Panc1 (cell line): ENCODE data around the gene CXCL11. TPM values are rescaled to one million over a fixed set of nuclear protein-coding genes. Genes with fewer than 3 reads are reported as not detected.

Source experiments
- ATAC-seq: fragments of 200-7000 bp; cut with Tn5 transposase; 2 replicates; pipeline ENCODE4 v1.9.1; 2020; ENCODE audit warnings: mild to moderate bottlenecking, moderate library complexity
- BruUV-seq: library from RNA; stranded (reverse); fragments of 400-500 nt; replicated peaks from 2 replicates; lab custom pipeline; 2021; lab: Mats Ljungman, UMichigan
- CTCF ChIA-PET: fragments of 300-600 bp; sonication (Branson Sonifier 250); formaldehyde crosslinking; loops from one replicate; lab custom pipeline; 2022; ENCODE audit warnings: antibody characterized with exemption; lab: Charles Lee
- POLR2A ChIA-PET: fragments of 300-600 bp; sonication (Branson Sonifier 250); formaldehyde crosslinking; loops from one replicate; lab custom pipeline; 2022; ENCODE audit warnings: antibody characterized with exemption; lab: Charles Lee
- DNase-seq: peaks from one replicate; pipeline ENCODE4 v3.0.0-alpha.2; 2010; ENCODE audit warnings: low read depth, low spot score
- H3K27ac ChIP-seq: 2 replicates; pipeline ENCODE4 v1.5.1; 2011; ENCODE audit warnings: mild to moderate bottlenecking, low read length, inconsistent platforms
- H3K27me3 ChIP-seq: fragments of 200-500 bp; sonication (Bioruptor generic); 2 replicates; pipeline ENCODE4 v1.6.0; 2014; ENCODE audit warnings: low read length, inconsistent platforms; ENCODE audit not compliant: control insufficient read depth, insufficient read depth
- H3K36me3 ChIP-seq: fragments of 200-500 bp; sonication (Bioruptor generic); 2 replicates; pipeline ENCODE4 v1.5.1; 2014; ENCODE audit warnings: inconsistent platforms, mild to moderate bottlenecking, low read length, moderate library complexity; ENCODE audit not compliant: control insufficient read depth, insufficient read depth
- H3K4me1 ChIP-seq: 2 replicates; pipeline ENCODE4 v1.5.1; 2011; ENCODE audit warnings: inconsistent platforms, mild to moderate bottlenecking, low read length, moderate library complexity; ENCODE audit not compliant: control insufficient read depth, insufficient read depth
- H3K4me3 ChIP-seq, 2 experiments: 2 replicates each; pipeline ENCODE4 v1.5.1; 2011 to 2012; ENCODE audit warnings: low read depth in 2 of 2, low read length in 2 of 2, mild to moderate bottlenecking in 2 of 2, inconsistent platforms in 1 of 2, moderate library complexity in 1 of 2
- H3K9me3 ChIP-seq: fragments of 200-500 bp; sonication (Bioruptor generic); 2 replicates; pipeline ENCODE4 v1.5.1; 2014; ENCODE audit warnings: low read depth, mild to moderate bottlenecking, inconsistent platforms, low read length, moderate library complexity; ENCODE audit not compliant: control insufficient read depth, insufficient read depth
- CTCF ChIP-seq: fragments of 450-650 bp; IDR thresholded peaks from 2 replicates; pipeline ENCODE4 v1.5.1; 2017; ENCODE audit warnings: mild to moderate bottlenecking
- POLR2AphosphoS5 ChIP-seq: IDR thresholded peaks from 2 replicates; pipeline ENCODE4 v1.6.1; 2012; ENCODE audit warnings: mild to moderate bottlenecking, low read depth, low read length, moderate library complexity
- SIN3A ChIP-seq: IDR thresholded peaks from 2 replicates; pipeline ENCODE4 v1.6.1; 2012; ENCODE audit warnings: low read depth, mild to moderate bottlenecking, low read length, moderate library complexity, borderline replicate concordance; ENCODE audit not compliant: insufficient read depth
- TCF7L2 ChIP-seq: IDR thresholded peaks from 2 replicates; pipeline ENCODE4 v1.6.1; 2011; ENCODE audit warnings: mild to moderate bottlenecking, low read depth, low read length, inconsistent platforms
- in situ Hi-C: cut with HindIII; loops from 2 replicates; pipeline ENCODE4 v1.10.0; 2016; ENCODE audit warnings: low sequenced_read_pairs, low pct_unique_long_range_greater_than_20kb
- intact Hi-C: fragments of 100-400 bp; cut with micrococcal nuclease; formaldehyde crosslinking; loops from one replicate; pipeline ENCODE4 v1.10.0; 2022; ENCODE audit not compliant: unreplicated experiment
- total RNA-seq: library from RNA; stranded (reverse); gene quantifications from one replicate; pipeline ENCODE4 v1.2.1, GENCODE V29; 2021; ENCODE audit not compliant: unreplicated experiment
- TF ChIP-seq, protein P1 (sequence below), 2 experiments: IDR thresholded peaks; 2 replicates each; pipeline ENCODE4 v1.6.1; 2011 to 2012; ENCODE audit warnings: low read depth in 2 of 2, control low read depth in 1 of 2, low read length in 1 of 2, mild to moderate bottlenecking in 1 of 2, moderate library complexity in 1 of 2; ENCODE audit not compliant: insufficient read depth in 1 of 2

The CXCL11 gene
- total RNA-seq, 1 experiment from 2014 or later: not detected

GRCh38 chr4:76017056-76017686 is 18.7 kb downstream of the CXCL11 start:
- DNase-seq (no peak), ATAC-seq (no peak)
- Histone ChIP-seq H3K36me3 (no peaks in the 10 kb centered on the region), H3K27ac (no peak overlapping the region), H3K9me3 (no peaks in the 10 kb centered on the region), H3K4me1 (no peaks in the 10 kb centered on the region), H3K27me3 (no peaks in the 10 kb centered on the region; the same call in 1 of the 2 replicates), H3K4me3 (no peak overlapping the region)
- no TSS peak for BruUV-seq
- intact Hi-C loops (no loop called here), in situ Hi-C loops (no loop called here)
- no peak for TF ChIP-seq SIN3A
- TF ChIP-seq, protein P1, sequence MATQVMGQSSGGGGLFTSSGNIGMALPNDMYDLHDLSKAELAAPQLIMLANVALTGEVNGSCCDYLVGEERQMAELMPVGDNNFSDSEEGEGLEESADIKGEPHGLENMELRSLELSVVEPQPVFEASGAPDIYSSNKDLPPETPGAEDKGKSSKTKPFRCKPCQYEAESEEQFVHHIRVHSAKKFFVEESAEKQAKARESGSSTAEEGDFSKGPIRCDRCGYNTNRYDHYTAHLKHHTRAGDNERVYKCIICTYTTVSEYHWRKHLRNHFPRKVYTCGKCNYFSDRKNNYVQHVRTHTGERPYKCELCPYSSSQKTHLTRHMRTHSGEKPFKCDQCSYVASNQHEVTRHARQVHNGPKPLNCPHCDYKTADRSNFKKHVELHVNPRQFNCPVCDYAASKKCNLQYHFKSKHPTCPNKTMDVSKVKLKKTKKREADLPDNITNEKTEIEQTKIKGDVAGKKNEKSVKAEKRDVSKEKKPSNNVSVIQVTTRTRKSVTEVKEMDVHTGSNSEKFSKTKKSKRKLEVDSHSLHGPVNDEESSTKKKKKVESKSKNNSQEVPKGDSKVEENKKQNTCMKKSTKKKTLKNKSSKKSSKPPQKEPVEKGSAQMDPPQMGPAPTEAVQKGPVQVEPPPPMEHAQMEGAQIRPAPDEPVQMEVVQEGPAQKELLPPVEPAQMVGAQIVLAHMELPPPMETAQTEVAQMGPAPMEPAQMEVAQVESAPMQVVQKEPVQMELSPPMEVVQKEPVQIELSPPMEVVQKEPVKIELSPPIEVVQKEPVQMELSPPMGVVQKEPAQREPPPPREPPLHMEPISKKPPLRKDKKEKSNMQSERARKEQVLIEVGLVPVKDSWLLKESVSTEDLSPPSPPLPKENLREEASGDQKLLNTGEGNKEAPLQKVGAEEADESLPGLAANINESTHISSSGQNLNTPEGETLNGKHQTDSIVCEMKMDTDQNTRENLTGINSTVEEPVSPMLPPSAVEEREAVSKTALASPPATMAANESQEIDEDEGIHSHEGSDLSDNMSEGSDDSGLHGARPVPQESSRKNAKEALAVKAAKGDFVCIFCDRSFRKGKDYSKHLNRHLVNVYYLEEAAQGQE (IDR thresholded peaks at IDR 0.05; ENCODE audit: insufficient read depth in 1 of 2, low read depth in 2 of 2, low read length in 1 of 2): no peak
- no peak for TF ChIP-seq TCF7L2
- TF ChIP-seq POLR2AphosphoS5: no peak
- TF ChIP-seq CTCF: no peak
- ChIA-PET CTCF (no interaction called here), POLR2A (no interaction called here)

- ATAC-seq: no peak
These were observed 19.5 kb downstream of the CXCL11 start for GRCh38 chr4:76016393-76016792.

More at GRCh38 chr4:76016393-76016792, 19.5 kb downstream of the CXCL11 start:
- DNase-seq: no peak
- Histone ChIP-seq H3K36me3 (no peaks in the 10 kb centered on the region), H3K4me3 (no peak overlapping the region), H3K9me3 (no peaks in the 10 kb centered on the region), H3K27ac (no peak overlapping the region), H3K27me3 (no peaks in the 10 kb centered on the region; the same call in 1 of the 2 replicates), H3K4me1 (no peaks in the 10 kb centered on the region)
- intact Hi-C loops (no loop called here), in situ Hi-C loops (no loop called here)
- POLR2A ChIA-PET: no interaction called here
- TF ChIP-seq, protein P1 (IDR thresholded peaks at IDR 0.05; ENCODE audit: insufficient read depth in 1 of 2, low read depth in 2 of 2, low read length in 1 of 2): no peak
- no peak for TF ChIP-seq POLR2AphosphoS5
- no peak for TF ChIP-seq SIN3A
- TF ChIP-seq TCF7L2: no peak
- no peak for TF ChIP-seq CTCF
- BruUV-seq: no TSS peak
- CTCF ChIA-PET: interaction anchor here (0.7 kb wide), 1 partner anchor 22 kb away, joined by 3 read pairs; no protein-coding TSS in a partner anchor
